Testis (tissue), 3 donors: ENCODE results near the gene CSH1. TPM values are rescaled to one million over a fixed set of nuclear protein-coding genes. Genes with fewer than 3 reads are reported as not detected.
A peak's percentile ranks its signal among the peaks of the same experiment; 100 is the strongest.

Experiments used
- DNase-seq: peaks from one replicate; pipeline ENCODE4 v3.0.0-alpha.2; 2019
- H3K27ac ChIP-seq, 2 donors: fragments of 200-600 bp; sonication (generic); one replicate each; pipeline ENCODE4 v1.5.1; 2019
- H3K27me3 ChIP-seq: fragments of 200-600 bp; sonication (generic); one replicate; pipeline ENCODE4 v1.5.1; 2019
- H3K36me3 ChIP-seq: fragments of 200-600 bp; sonication (generic); one replicate; pipeline ENCODE4 v1.5.1; 2017; ENCODE audit warnings: low read depth; ENCODE audit errors: missing control alignments
- H3K4me1 ChIP-seq: fragments of 200-600 bp; sonication (generic); one replicate; pipeline ENCODE4 v1.5.1; 2019
- H3K4me3 ChIP-seq, 2 donors: fragments of 200-600 bp; sonication (generic); one replicate each; pipeline ENCODE4 v1.5.1; 2017 to 2019
- H3K9me3 ChIP-seq: fragments of 200-600 bp; sonication (generic); one replicate; pipeline ENCODE4 v1.5.1; 2017
- POLR2A ChIP-seq: fragments of 450-650 bp; IDR thresholded peaks from one replicate; pipeline ENCODE4 v1.6.1; 2017; ENCODE audit warnings: antibody characterized with exemption, mild to moderate bottlenecking, moderate library complexity
- WGBS, 2 donors: methylation state at CpG; one replicate each; pipeline ENCODE4 v1.1.5; 2018; 5-methylcytosine and 5-hydroxymethylcytosine counted together
- intact Hi-C: fragments of 100-400 bp; cut with DNase I; formaldehyde crosslinking; loops from one replicate; pipeline ENCODE4 v1.15.1; 2023; ENCODE audit warnings: low total_unique reads
- polyA plus RNA-seq: library from polyadenylated mRNA; stranded (reverse); fragments of 350-450 nt; fragmentation: Illumina TruSeq; extraction: RNeasy Lipid Tissue Mini Kit (QIAGEN cat#74804); gene quantifications from one replicate; pipeline ENCODE4 v1.2.3, GENCODE V29; 2014; ENCODE audit warnings: low read depth, low replicate concordance; ENCODE audit not compliant: insufficient read depth
- total RNA-seq, 2 donors: library from RNA; depleted of rRNA; stranded (reverse); fragments of >200 nt; gene quantifications; one replicate each; pipeline ENCODE4 v1.2.3, GENCODE V29; 2016
- TF ChIP-seq, protein P1 (sequence below), 3 experiments: fragments of 450-650 bp in 2 of 3; fragments of 200-600 bp in 1 of 3; sonication (generic) in 1 of 3; IDR thresholded peaks; one replicate each; pipeline ENCODE4 v1.5.1; 2016 to 2019; ENCODE audit warnings: antibody characterized with exemption in 3 of 3, mild to moderate bottlenecking in 2 of 3, moderate library complexity in 1 of 3

Gene CSH1
- total and polyA plus RNA-seq, 3 donors from 2014 or later: 0.71 to 1.2 TPM; not detected in 1

- 88 to 90% methylated on average over 3 to 4 of the region's 4 CpGs for WGBS, 2 donors
- intact Hi-C loops: no loop called here
- Histone ChIP-seq H3K9me3 (no peaks in the 10 kb centered on the region), H3K27me3 (no peaks in the 10 kb centered on the region), H3K27ac (no peak overlapping the region), H3K4me3 (no peak overlapping the region), H3K4me1 (peaks cover 3% of the 10 kb centered on the region), H3K36me3 (no peaks in the 10 kb centered on the region)
- no peak for DNase-seq
- no peak for TF ChIP-seq POLR2A
- TF ChIP-seq, protein P1, sequence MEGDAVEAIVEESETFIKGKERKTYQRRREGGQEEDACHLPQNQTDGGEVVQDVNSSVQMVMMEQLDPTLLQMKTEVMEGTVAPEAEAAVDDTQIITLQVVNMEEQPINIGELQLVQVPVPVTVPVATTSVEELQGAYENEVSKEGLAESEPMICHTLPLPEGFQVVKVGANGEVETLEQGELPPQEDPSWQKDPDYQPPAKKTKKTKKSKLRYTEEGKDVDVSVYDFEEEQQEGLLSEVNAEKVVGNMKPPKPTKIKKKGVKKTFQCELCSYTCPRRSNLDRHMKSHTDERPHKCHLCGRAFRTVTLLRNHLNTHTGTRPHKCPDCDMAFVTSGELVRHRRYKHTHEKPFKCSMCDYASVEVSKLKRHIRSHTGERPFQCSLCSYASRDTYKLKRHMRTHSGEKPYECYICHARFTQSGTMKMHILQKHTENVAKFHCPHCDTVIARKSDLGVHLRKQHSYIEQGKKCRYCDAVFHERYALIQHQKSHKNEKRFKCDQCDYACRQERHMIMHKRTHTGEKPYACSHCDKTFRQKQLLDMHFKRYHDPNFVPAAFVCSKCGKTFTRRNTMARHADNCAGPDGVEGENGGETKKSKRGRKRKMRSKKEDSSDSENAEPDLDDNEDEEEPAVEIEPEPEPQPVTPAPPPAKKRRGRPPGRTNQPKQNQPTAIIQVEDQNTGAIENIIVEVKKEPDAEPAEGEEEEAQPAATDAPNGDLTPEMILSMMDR (IDR thresholded peaks at IDR 0.05): no peak
Observed at GRCh38 chr17:63932721-63933120, 36.3 kb upstream of the CSH1 start.

GRCh38 chr17:63931981-63932561 lies 35.7 kb upstream of the CSH1 start, which contains the start of gene CD79B:
TSS of gene CD79B (minus strand) at chr17:63932331. CDS start at chr17:63932261, 70 bp downstream.
- H3K27ac ChIP-seq: no peak within 1 kb of the TSS
- no peaks in the 10 kb centered on the region for H3K9me3 ChIP-seq
- intact Hi-C loops: no loop called here
- no peak within 1 kb of the TSS for H3K4me3 ChIP-seq
- no peaks in the 10 kb centered on the region for H3K36me3 ChIP-seq
- WGBS, 2 donors: 75 to 93% methylated on average over 16 to 19 of the region's 19 CpGs
- no peaks in the 10 kb centered on the region for H3K27me3 ChIP-seq
- TF ChIP-seq, protein P1 (IDR thresholded peaks at IDR 0.05): no peak
- no peak for TF ChIP-seq POLR2A
- DNase-seq: no peak
- H3K4me1 ChIP-seq: peaks cover 3% of the 10 kb centered on the region

GRCh38 chr17:63930951-63931575 lies 34.7 kb upstream of the CSH1 start:
- H3K9me3 ChIP-seq: no peaks in the 10 kb centered on the region
- peak; percentile 49 for DNase-seq
- no peaks in the 10 kb centered on the region for H3K27me3 ChIP-seq
- no peak overlapping the region for H3K27ac ChIP-seq
- intact Hi-C loops: no loop called here
- WGBS, 2 donors: 66 to 67% methylated on average over 15 to 16 of the region's 16 CpGs
- no peak overlapping the region for H3K4me3 ChIP-seq
- peaks cover 3% of the 10 kb centered on the region for H3K4me1 ChIP-seq
- H3K36me3 ChIP-seq: no peaks in the 10 kb centered on the region
- no peak for TF ChIP-seq POLR2A
- TF ChIP-seq, protein P1 (IDR thresholded peaks at IDR 0.05): no peak

GRCh38 chr17:63929860-63930766 lies 33.7 kb upstream of the CSH1 start:
- intact Hi-C loops: no loop called here
- Histone ChIP-seq H3K4me1 (peaks cover 3% of the 10 kb centered on the region), H3K27ac (no peak overlapping the region), H3K27me3 (no peaks in the 10 kb centered on the region), H3K9me3 (no peaks in the 10 kb centered on the region), H3K36me3 (no peaks in the 10 kb centered on the region), H3K4me3 (no peak overlapping the region)
- DNase-seq: no peak
- 90 to 91% methylated on average over 18 to 23 of the region's 24 CpGs for WGBS, 2 donors
- TF ChIP-seq POLR2A: no peak
- TF ChIP-seq, protein P1 (IDR thresholded peaks at IDR 0.05): no peak
